IMR-90 (cell line): Measurements from ENCODE around the gene PPT2. TPM values are rescaled to one million over a fixed set of nuclear protein-coding genes. Genes with fewer than 3 reads are reported as not detected.

ENCODE experiments used
- ATAC-seq: fragments of 200-7000 bp; cut with Tn5 transposase; 2 replicates; pipeline ENCODE4 v1.9.1; 2020; ENCODE audit warnings: low read depth, mild to moderate bottlenecking, moderate library complexity
- BruUV-seq: library from RNA; stranded (reverse); fragments of 400-500 nt; replicated peaks from 2 replicates; lab custom pipeline; 2021; lab: Mats Ljungman, UMichigan
- CTCF ChIA-PET: fragments of 300-600 bp; formaldehyde crosslinking; extraction: SDS; loops from one replicate; lab custom pipeline; 2021; ENCODE audit warnings: antibody characterized with exemption; lab: Yijun Ruan, JAX
- POLR2A ChIA-PET: fragments of 300-600 bp; sonication (Branson Sonifier 250); formaldehyde crosslinking; loops from one replicate; lab custom pipeline; 2022; ENCODE audit warnings: antibody characterized with exemption; ENCODE audit not compliant: unreplicated experiment; lab: Charles Lee
- DNase-seq: peaks from one replicate; pipeline ENCODE4 v3.0.0; 2013
- H2AFZ ChIP-seq: replicated peaks from 2 replicates; pipeline ENCODE3; 2013; ENCODE audit warnings: low read length, mild to moderate bottlenecking; ENCODE audit not compliant: poor library complexity
- H2AK5ac ChIP-seq: 2 replicates; pipeline ENCODE4 v1.6.1; 2013; ENCODE audit warnings: low read depth, low read length, inconsistent platforms
- H2AK9ac ChIP-seq: replicated peaks from 2 replicates; pipeline ENCODE3; 2013; ENCODE audit warnings: mild to moderate bottlenecking, low read depth, low read length, moderate library complexity; ENCODE audit not compliant: poor library complexity
- H2BK120ac ChIP-seq: 2 replicates; pipeline ENCODE4 v1.6.1; 2013; ENCODE audit warnings: low read depth, low read length, inconsistent platforms
- H2BK15ac ChIP-seq: 3 replicates; pipeline ENCODE4 v1.6.1; 2013; ENCODE audit warnings: low read depth, low read length, inconsistent platforms
- H2BK20ac ChIP-seq: 2 replicates; pipeline ENCODE4 v1.6.1; 2013; ENCODE audit warnings: low read depth, mild to moderate bottlenecking, inconsistent platforms, low read length, moderate library complexity
- H2BK5ac ChIP-seq: 2 replicates; pipeline ENCODE4 v1.6.1; 2013; ENCODE audit warnings: mild to moderate bottlenecking, low read depth, low read length, inconsistent platforms; ENCODE audit not compliant: poor library complexity, severe bottlenecking
- H3K14ac ChIP-seq: replicated peaks from 2 replicates; pipeline ENCODE4 v1.6.1; 2013; ENCODE audit warnings: low read depth, low read length, inconsistent platforms
- H3K18ac ChIP-seq: 2 replicates; pipeline ENCODE4 v1.6.1; 2013; ENCODE audit warnings: low read depth, low read length, control low read depth
- H3K23ac ChIP-seq: 2 replicates; pipeline ENCODE4 v1.6.1; 2013; ENCODE audit warnings: low read depth, low read length, inconsistent platforms
- H3K27ac ChIP-seq: 2 replicates; pipeline ENCODE4 v1.5.1; 2013; ENCODE audit warnings: mild to moderate bottlenecking, control low read depth, low read length; ENCODE audit not compliant: insufficient read depth
- H3K27me3 ChIP-seq: 2 replicates; pipeline ENCODE4 v1.6.1; 2013; ENCODE audit warnings: low read length; ENCODE audit not compliant: control insufficient read depth, insufficient read depth
- H3K36me3 ChIP-seq: 2 replicates; pipeline ENCODE4 v1.6.1; 2013; ENCODE audit warnings: low read length, mixed read lengths; ENCODE audit not compliant: control insufficient read depth, insufficient read depth
- H3K4ac ChIP-seq: 2 replicates; pipeline ENCODE4 v1.6.1; 2013; ENCODE audit warnings: low read depth, low read length, inconsistent platforms
- H3K4me1 ChIP-seq: 2 replicates; pipeline ENCODE4 v1.6.1; 2013; ENCODE audit warnings: low read length, mixed read lengths; ENCODE audit not compliant: control insufficient read depth, insufficient read depth
- H3K4me2 ChIP-seq: 2 replicates; pipeline ENCODE4 v1.6.1; 2013; ENCODE audit warnings: low read depth, mild to moderate bottlenecking, control low read depth, low read length, moderate library complexity
- H3K4me3 ChIP-seq: 2 replicates; pipeline ENCODE4 v1.5.1; 2013; ENCODE audit warnings: low read depth, mild to moderate bottlenecking, control low read depth, low read length, moderate library complexity; ENCODE audit not compliant: insufficient read depth
- H3K56ac ChIP-seq: 2 replicates; pipeline ENCODE4 v1.6.1; 2013; ENCODE audit warnings: low read length, inconsistent platforms; ENCODE audit not compliant: insufficient read depth; ENCODE audit errors: extremely low read depth
- H3K79me1 ChIP-seq, 2 experiments: 2 replicates each; pipeline ENCODE4 v1.6.1; 2013; ENCODE audit warnings: low read length in 2 of 2, inconsistent platforms in 1 of 2, low read depth in 1 of 2
- H3K9ac ChIP-seq: 2 replicates; pipeline ENCODE4 v1.6.1; 2013; ENCODE audit warnings: low read depth, low read length, control low read depth
- H3K9me1 ChIP-seq: 2 replicates; pipeline ENCODE4 v1.6.1; 2013; ENCODE audit warnings: low read length, inconsistent platforms; ENCODE audit not compliant: insufficient read depth
- H3K9me3 ChIP-seq: 2 replicates; pipeline ENCODE4 v1.6.1; 2013; ENCODE audit warnings: low read length; ENCODE audit not compliant: control insufficient read depth, insufficient read depth
- H4K20me1 ChIP-seq: 2 replicates; pipeline ENCODE4 v1.6.1; 2013; ENCODE audit warnings: low read length, inconsistent platforms; ENCODE audit not compliant: insufficient read depth
- H4K5ac ChIP-seq: 2 replicates; pipeline ENCODE4 v1.6.1; 2013; ENCODE audit warnings: mild to moderate bottlenecking, low read depth, low read length, control low read depth
- H4K8ac ChIP-seq, 2 experiments: 2 replicates each; pipeline ENCODE4 v1.6.1; 2013; ENCODE audit warnings: low read depth in 2 of 2, low read length in 2 of 2, control low read depth in 1 of 2, inconsistent platforms in 1 of 2
- H4K91ac ChIP-seq: 2 replicates; pipeline ENCODE4 v1.6.1; 2013; ENCODE audit warnings: low read depth, low read length, inconsistent platforms; ENCODE audit not compliant: insufficient read depth
- BHLHE40 ChIP-seq: fragments of 150-350 bp; IDR thresholded peaks from 2 replicates; pipeline ENCODE4 v1.6.1; 2016; ENCODE audit warnings: mild to moderate bottlenecking, low read depth, low read length
- MAZ ChIP-seq: IDR thresholded peaks from 2 replicates; pipeline ENCODE4 v1.6.1; 2012; ENCODE audit warnings: low read depth, mild to moderate bottlenecking, low read length, improper control_type of control experiment, moderate library complexity, borderline replicate concordance
- POLR2A ChIP-seq: IDR thresholded peaks from 2 replicates; pipeline ENCODE4 v1.6.1; 2012; ENCODE audit warnings: mild to moderate bottlenecking, low read depth, low read length
- WGBS, 2 experiments: methylation state at CpG; one replicate each; pipeline versions ENCODE4 v1.1.5 to v1.1.7; 2013; ENCODE audit warnings: missing lambda C conversion rate in 2 of 2; ENCODE audit not compliant: insufficient read length in 1 of 2; ENCODE audit errors: extremely low coverage in 2 of 2; 5-methylcytosine and 5-hydroxymethylcytosine counted together
- dilution Hi-C: fragments of 300-500 bp; cut with HindIII; formaldehyde crosslinking; loops from one replicate; pipeline ENCODE4 v1.14.3; 2018; ENCODE audit warnings: low sequenced_read_pairs; ENCODE audit not compliant: unreplicated experiment
- in situ Hi-C: fragments of 300-500 bp; cut with MboI; formaldehyde crosslinking; loops from 3 replicates; pipeline ENCODE4 v1.14.3; 2019; ENCODE audit warnings: low sequenced_read_pairs, inconsistent platforms, mixed read lengths
- intact Hi-C: fragments of 100-400 bp; cut with micrococcal nuclease; formaldehyde crosslinking; loops from 2 replicates; pipeline ENCODE4 v1.10.0; 2022
- polyA plus RNA-seq, 3 experiments: library from polyadenylated mRNA; depleted of rRNA; stranded (reverse); fragments of >200 nt; gene quantifications; 2 replicates each; pipeline ENCODE4 v1.2.3, GENCODE V29; 2012; ENCODE audit warnings: low replicate concordance in 1 of 3
- total RNA-seq: library from RNA; depleted of rRNA; stranded (reverse); fragments of >200 nt; gene quantifications from 2 replicates; pipeline ENCODE4 v1.2.3, GENCODE V29; 2012
- TF ChIP-seq, protein P1 (sequence below): conservative IDR thresholded peaks from 2 replicates; pipeline ENCODE4 v1.5.1; 2012; ENCODE audit warnings: mild to moderate bottlenecking, low read depth, low read length, improper control_type of control experiment

PPT2 gene
- total and polyA plus RNA-seq, 2 of the 4 experiments (the other 2 are of a cell fraction) = 3.2 to 16.2 TPM

DNA sequence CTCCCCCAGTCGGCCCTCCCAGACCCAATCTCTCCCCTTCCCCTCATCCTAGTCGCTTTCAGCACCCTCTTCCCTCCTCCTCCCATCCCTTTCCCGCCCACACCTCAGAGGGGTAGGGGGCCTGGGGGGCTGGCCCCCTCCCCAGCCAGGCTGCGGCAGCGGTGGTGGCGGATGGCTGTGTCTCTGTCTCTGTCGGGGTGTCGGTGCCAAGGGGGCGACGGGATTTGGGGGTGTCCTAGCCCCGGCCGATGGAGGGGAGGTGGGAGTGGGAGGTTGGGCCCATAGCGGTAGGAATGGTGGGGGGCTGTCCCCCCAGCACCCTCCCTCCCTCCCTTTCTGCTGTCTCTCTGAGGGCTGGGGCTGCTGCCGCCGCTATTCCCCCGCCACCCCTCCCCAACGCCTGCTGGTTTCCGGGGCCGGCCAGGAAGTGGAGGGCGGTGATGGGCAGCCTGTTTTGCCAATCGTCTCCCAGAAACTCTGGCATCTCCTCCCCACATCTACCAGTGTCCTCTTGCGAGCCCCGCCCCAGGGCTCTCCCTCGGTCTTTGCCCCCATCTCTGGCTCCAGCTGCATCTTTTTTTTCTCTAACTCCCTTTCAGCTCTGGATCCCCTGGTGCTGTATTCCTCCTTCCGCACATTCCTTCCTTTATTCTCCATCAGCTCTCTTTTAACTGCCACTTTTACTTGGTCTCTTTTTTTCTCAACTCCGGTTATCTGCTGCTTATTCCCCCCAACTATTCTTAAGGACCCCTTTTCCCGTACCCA is 22.0 kb downstream of the PPT2 start, which contains the start of gene AGPAT1:
TSS of gene AGPAT1 (minus strand) at position 374 of the 765 bp plus-strand sequence. CDS start 4,588 bp downstream, outside the sequence.
- intact Hi-C loops (loop anchor here (1.0 to 5.0 kb wide), 3 partner anchors 23 to 59 kb away; no protein-coding TSS in a partner anchor), dilution Hi-C loops (no loop called here), in situ Hi-C loops (loop anchor here (10.0 to 25.0 kb wide), 2 partner anchors 201 to 786 kb away; partner anchors contain the start of genes BRD2, DXO and HLA-DMA)
- ChIA-PET POLR2A (interaction anchor here (0.6 kb wide), 1 partner anchor 495 kb away, joined by 3 read pairs; no protein-coding TSS in a partner anchor), CTCF (no interaction called here)
- Histone ChIP-seq H3K27ac (peak within 1 kb of the TSS; percentile 96), H3K4me1 (peaks cover 5% of the 10 kb centered on the region), H3K9me3 (no peaks in the 10 kb centered on the region), H3K27me3 (no peaks in the 10 kb centered on the region), H2BK20ac (peak within 1 kb of the TSS; percentile 9; the same call in 1 of the 2 replicates), H4K20me1 (peaks cover 3% of the 10 kb centered on the region; the same call in 1 of the 2 replicates), H3K79me1 (peaks cover 35 to 65% of the 10 kb centered on the region in 2 experiments), H2AK5ac (peak within 1 kb of the TSS; percentile 97), H3K14ac (peak within 1 kb of the TSS; percentile 87), H4K5ac (peak within 1 kb of the TSS; percentile 77), H3K4me2 (peak within 1 kb of the TSS; percentile 98), H3K9ac (peak within 1 kb of the TSS; percentile 95), H4K91ac (peak within 1 kb of the TSS; percentile 82), H2BK120ac (peak within 1 kb of the TSS; percentile 65), H3K9me1 (peaks cover 30% of the 10 kb centered on the region), H3K18ac (peak within 1 kb of the TSS; percentile 70), H3K23ac (peak within 1 kb of the TSS; percentile 92), H2AK9ac (peak within 1 kb of the TSS; percentile 99), H2AFZ (peak within 1 kb of the TSS; percentile 93), H2BK5ac (peak within 1 kb of the TSS; percentile 90), H3K4me3 (peak within 1 kb of the TSS; percentile 76), H4K8ac (peak within 1 kb of the TSS; percentile 55 to 89), H3K36me3 (peaks cover 8% of the 10 kb centered on the region), H3K4ac (peak within 1 kb of the TSS; percentile 96), H2BK15ac (peak within 1 kb of the TSS; percentile 35; the same call in 2 of the 3 replicates), H3K56ac (peak within 1 kb of the TSS; percentile 91)
- TF ChIP-seq BHLHE40 (no peak), POLR2A (no peak; the same call in 1 of the 2 replicates), MAZ (peak; percentile 97)
- TF ChIP-seq, protein P1, sequence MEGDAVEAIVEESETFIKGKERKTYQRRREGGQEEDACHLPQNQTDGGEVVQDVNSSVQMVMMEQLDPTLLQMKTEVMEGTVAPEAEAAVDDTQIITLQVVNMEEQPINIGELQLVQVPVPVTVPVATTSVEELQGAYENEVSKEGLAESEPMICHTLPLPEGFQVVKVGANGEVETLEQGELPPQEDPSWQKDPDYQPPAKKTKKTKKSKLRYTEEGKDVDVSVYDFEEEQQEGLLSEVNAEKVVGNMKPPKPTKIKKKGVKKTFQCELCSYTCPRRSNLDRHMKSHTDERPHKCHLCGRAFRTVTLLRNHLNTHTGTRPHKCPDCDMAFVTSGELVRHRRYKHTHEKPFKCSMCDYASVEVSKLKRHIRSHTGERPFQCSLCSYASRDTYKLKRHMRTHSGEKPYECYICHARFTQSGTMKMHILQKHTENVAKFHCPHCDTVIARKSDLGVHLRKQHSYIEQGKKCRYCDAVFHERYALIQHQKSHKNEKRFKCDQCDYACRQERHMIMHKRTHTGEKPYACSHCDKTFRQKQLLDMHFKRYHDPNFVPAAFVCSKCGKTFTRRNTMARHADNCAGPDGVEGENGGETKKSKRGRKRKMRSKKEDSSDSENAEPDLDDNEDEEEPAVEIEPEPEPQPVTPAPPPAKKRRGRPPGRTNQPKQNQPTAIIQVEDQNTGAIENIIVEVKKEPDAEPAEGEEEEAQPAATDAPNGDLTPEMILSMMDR = 0 out of 2 replicates have a peak, but pooled peaks have one; percentile 4
- no TSS peak for BruUV-seq
- ATAC-seq (peak; percentile 62), DNase-seq (peak; percentile 96)
- WGBS, 2 experiments = 1% methylated on average over 10 of the region's 27 CpGs; no CpG with 5 or more reads in 1 of the 2 experiments
